ENCODE measurements around the gene OR2T35.
"Not testable (repeated sequence)": the region's sequence is repeated elsewhere in the genome, so short reads cannot be mapped to it uniquely, and the experiment has no call there.

OR2T35 gene, protein sequence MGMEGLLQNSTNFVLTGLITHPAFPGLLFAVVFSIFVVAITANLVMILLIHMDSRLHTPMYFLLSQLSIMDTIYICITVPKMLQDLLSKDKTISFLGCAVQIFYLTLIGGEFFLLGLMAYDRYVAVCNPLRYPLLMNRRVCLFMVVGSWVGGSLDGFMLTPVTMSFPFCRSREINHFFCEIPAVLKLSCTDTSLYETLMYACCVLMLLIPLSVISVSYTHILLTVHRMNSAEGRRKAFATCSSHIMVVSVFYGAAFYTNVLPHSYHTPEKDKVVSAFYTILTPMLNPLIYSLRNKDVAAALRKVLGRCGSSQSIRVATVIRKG

GRCh38 chr1:248645178-248645577 is at the start of gene OR2T35:
Gene OR2T35, minus strand, starts transcription at chr1:248645278. Its CDS starts 6,020 bp downstream, at chr1:248639258.
- not testable (repeated sequence) for DNase-seq

DNA sequence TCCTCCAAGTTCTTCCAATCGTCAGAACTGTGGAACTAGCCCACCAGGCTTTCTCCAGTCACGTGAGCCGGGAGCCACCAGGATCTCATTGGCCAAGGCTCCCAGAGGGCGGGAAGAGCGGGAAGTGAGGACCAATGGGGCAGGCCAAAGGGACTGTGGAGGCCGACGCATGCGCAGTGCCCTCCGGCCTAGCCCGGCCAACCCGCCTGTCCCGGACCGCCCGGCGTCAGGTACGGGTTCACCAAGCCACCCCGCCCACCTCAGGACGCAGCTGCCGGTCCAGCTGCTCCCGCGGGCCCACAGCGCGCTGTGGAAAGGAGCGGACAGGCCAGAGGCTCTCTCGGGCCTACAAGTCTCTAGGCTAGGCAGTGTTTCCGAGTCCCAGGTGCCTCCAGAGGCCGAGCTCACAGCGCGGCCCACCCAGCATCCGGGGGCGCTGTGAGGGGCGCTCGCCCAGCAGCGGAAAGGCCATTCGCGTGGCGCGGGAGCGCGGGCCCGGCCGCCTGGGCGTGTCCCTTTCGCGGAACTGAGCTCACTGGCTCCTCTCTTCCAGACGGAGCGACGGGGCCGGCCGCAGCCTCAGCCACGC is 46.6 kb upstream of the OR2T35 start:
- DNase-seq: no peak

- no peak for DNase-seq
Observed at GRCh38 chr1:248688527-248689298, 43.6 kb upstream of the OR2T35 start.

DNA sequence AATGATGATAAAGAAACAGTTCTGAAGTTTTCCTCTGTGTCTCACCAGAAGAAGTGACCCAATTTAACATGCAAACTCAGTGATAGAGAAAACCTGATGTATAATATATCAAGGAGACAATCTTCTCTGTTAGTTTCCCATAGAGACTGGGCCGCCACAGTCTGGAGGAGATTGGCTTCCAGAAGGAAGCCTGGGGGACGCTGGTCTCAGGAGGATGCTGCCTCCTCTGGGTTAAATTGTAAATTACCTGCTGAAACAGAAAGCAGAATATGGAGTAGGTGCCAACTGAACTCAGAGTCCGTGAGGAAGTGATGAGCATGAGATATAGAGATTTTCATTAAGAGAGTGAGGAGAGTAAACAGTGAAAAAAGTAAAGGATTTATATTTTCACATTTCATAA is 41.7 kb upstream of the OR2T35 start:
- peak in 1 of 2 experiments; percentile 22 for DNase-seq

GRCh38 chr1:248681651-248682050 is 36.6 kb upstream of the OR2T35 start:
- no peak for DNase-seq

DNA sequence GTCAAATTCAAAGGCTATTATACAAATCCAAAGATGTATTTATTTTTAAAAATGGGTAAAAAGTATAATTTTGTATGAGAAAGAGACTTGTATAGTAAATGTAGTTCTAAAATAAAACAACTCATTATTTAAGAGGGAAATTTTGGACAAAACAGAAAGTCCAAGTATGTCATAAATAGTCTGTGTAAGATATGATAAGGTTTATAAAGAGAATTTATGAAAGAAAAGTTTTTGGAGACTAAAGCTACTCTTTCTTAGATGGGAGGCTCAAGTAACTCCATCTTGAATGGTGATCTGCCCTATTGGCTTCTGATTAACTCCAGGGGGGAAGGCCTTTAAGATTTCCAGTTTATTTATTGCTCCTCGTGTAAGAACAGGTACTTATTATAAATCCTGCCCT is 24.9 kb upstream of the OR2T35 start:
- no peak for DNase-seq

DNA sequence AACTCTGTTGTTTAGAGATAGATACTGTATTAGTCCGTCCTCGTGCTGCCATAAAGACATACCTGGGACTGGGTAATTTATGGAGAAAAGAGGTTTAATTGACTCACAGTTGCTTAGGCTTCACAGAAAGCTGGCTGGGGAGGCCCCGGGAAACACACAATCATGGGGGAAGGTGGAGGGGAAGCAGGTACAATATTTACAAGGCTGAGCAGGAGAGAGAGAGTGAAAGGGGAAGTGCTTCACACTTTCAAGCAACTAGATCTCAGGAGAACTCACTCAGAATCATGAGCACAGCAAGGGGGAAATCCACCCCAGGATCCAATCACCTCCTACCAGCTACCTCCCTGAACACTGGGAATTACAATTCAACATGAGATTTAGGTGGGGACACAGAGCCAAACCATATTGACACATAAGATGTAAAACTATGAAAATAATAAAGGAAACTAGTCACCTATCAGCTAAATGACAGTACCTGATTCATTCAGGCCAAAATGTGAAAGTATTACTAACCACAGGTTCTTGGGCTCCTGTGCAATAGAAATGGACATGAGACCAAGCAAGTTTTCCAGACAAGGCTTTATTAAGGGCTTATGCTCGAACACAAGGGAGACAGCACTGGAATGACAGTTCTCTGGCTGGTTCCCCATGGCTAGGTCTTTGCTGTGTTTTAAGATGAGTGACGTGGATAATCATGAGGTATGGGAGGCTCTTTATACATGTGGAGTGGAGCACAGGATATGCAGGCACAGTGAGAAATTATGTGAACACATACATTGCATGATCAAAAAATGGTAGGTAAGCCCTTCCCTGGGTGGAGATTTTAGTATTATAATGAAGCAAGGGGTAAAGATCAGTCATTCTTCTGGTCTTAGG is 18.6 kb upstream of the OR2T35 start:
- DNase-seq: not testable (repeated sequence)

GRCh38 chr1:248656797-248657196 is 11.7 kb upstream of the OR2T35 start:
- not testable (repeated sequence) for DNase-seq

DNA sequence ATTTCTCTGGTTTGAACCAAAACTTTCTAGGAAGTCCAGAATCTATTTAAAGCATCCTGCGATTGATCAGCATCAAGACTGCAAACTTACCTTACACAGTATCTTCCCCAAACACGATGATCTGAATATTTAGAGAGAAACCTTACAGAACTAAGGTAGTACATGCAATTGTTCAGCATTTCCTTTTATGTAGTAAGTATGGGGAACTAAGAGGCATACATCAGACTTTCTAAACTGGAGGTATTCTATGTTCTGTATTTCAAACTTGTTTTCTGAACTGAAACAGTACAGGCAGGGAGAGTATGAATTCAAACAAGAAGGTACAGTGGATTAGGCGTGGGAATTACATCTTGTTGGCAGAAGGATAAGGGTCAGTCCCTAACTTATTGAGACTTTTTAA is 10.3 kb upstream of the OR2T35 start, which contains the start of gene OR2T27:
Gene OR2T27 (minus strand): TSS at position 175 of the 400 bp plus-strand sequence. CDS start 4,644 bp downstream, outside the sequence.
- not testable (repeated sequence) for DNase-seq

DNA sequence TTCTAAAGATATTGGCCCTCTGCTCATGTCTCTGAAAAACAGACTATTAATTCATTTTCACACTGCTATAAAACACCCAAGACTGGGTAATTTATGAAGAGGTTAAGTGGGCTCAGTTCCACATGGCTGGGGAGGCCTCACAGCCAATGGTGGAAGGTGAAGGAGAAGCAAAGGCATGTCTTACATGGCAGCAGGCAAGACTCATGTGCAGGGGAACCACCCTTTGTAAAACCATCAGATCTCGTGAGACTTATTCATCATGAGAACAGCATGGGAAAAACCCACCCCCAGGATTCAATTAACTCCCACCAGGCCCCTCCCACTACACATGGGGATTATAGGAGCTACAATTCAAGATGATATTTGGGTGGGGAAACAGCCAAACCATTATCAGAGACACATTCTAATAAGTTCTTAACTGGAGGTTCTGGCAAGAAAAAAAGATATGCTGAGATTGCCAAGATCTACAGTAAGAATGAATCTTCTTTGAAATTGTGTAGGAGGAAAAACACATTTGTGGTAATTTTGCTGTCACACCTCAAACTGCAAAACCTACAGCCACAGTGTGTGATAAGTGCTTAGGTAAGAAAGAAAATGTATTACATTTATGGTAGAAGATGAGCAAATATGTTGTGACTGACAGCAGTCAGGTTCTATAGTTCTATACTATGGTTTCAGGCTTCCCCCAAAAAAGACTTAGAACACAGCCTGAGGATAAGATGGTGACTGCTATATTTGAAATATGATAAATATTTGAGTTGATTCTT is 3.9 kb upstream of the OR2T35 start:
- DNase-seq: not testable (repeated sequence)

DNA sequence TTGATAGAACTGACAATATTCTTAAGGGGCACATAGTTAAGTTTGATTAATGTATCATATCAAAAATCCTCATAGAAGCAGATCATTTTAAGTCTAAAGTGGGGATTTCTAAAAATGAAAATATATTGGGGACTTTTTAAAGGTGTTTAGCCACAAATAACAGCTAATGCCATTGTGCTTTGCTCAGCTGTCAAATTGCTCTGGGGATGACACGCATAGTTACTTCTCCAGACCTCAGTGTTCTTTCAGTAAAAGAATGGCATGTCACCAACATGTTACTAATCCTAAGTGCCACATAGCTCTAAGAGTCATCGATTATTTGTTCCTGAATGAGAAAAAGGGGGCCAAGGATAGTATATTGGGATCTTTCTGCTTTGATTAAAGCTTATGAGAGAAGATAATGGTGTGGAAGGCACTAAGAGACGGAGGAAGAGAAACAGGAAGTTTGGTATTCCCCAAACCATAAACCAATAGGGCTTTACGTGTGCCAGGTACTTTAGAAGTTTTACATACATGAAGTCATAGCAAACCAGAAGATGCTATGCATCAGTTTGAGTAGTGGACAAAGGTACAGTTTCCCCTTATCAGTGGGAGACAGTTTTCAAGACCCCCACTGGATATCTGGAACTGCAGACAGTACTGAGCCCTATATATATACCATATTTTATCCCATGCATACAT is 2.0 kb downstream of the OR2T35 start:
- DNase-seq: not testable (repeated sequence)

GRCh38 chr1:248641583-248641982 is 3.5 kb downstream of the OR2T35 start:
- not testable (repeated sequence) for DNase-seq

DNA sequence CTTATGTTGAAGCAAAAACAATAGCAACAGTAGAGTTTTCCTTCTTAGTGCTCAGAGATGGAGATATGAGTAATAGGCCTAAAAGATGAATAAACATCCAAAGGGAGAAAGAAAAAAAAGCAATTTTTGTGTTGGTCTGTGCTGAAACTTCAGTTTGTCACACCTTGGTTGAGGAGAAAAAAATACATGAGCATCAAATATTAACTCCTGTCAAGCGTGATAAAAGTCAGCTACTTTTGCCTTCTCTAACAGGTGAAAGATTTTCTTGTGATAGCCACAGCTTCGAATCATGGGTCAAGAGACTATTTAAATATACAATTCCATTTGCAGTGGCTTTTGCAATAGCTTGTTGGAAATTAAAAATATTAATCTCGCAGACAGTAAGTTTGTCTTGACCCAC is 4.2 kb downstream of the OR2T35 start:
- DNase-seq: not testable (repeated sequence)

GRCh38 chr1:248639652-248640051 is 5.4 kb downstream of the OR2T35 start:
- not testable (repeated sequence) for DNase-seq

DNA sequence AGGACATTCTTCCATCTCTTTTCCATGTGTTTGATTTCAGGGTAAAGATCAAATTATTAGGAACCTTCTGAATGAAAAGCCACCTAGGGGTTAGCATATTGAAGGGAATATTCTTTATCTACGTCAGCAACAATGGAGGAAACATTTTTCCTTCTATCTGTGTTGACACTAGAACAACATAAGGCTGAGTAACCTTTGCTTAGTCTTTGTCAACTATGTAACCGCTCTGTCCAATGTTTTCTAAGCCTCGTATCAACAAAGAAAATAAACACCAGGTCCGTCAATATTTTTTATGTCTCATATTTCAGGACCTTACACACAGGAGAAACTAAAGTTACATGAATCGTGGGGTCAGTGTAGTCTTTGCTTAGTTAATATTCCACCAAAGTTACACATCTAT is 8.5 kb downstream of the OR2T35 start:
- DNase-seq: not testable (repeated sequence)

GRCh38 chr1:248634991-248635390 is 10.1 kb downstream of the OR2T35 start, which contains the start of gene OR2T11:
Gene OR2T11, minus strand, starts transcription at chr1:248635091. Its CDS starts 7,963 bp downstream, at chr1:248627128.
- not testable (repeated sequence) for DNase-seq

GRCh38 chr1:248631354-248632008 is 13.6 kb downstream of the OR2T35 start:
- no peak for DNase-seq

GRCh38 chr1:248630551-248630950 is 14.5 kb downstream of the OR2T35 start:
- no peak for DNase-seq

GRCh38 chr1:248627971-248628844 is 16.9 kb downstream of the OR2T35 start:
- DNase-seq: no peak

Data from activated T-cell treated with anti-CD3 and anti-CD28 coated beads, Interleukin-2, amount 50 U/mL, for 48 hours (primary cell).